ENCODE results near the gene LAMA2. TPM values are rescaled to one million over a fixed set of nuclear protein-coding genes. Genes with fewer than 3 reads are reported as not detected.

Gene LAMA2
- total RNA-seq, 4 donors from 2014 or later = 203 to 339 (median 275) TPM

DNA sequence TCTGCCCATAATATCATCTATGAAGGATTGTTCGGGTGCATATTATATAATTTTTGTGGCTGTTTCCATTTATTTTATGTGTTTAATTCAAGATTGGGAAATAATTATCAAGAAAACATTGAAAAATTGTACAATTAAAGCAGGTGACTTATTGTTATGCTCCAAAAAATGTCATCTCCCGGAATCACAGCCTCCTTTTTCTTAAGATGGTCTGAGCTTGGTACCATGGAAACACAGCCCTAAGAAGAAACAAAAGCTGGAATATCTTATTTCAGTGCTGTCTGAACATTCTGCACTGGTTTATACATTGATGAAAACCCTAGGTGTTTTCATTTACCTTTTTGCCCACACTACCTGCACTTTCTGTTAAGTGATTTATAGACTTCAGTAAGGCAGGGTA, 459.9 kb downstream of the LAMA2 start:
- DNase-seq (ENCODE audit: low spot score in 2 of 2) = no peak
- TF ChIP-seq, protein P1, sequence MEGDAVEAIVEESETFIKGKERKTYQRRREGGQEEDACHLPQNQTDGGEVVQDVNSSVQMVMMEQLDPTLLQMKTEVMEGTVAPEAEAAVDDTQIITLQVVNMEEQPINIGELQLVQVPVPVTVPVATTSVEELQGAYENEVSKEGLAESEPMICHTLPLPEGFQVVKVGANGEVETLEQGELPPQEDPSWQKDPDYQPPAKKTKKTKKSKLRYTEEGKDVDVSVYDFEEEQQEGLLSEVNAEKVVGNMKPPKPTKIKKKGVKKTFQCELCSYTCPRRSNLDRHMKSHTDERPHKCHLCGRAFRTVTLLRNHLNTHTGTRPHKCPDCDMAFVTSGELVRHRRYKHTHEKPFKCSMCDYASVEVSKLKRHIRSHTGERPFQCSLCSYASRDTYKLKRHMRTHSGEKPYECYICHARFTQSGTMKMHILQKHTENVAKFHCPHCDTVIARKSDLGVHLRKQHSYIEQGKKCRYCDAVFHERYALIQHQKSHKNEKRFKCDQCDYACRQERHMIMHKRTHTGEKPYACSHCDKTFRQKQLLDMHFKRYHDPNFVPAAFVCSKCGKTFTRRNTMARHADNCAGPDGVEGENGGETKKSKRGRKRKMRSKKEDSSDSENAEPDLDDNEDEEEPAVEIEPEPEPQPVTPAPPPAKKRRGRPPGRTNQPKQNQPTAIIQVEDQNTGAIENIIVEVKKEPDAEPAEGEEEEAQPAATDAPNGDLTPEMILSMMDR (IDR thresholded peaks at IDR 0.05) = no peak
- TF ChIP-seq EP300 (IDR thresholded peaks at IDR 0.05) (no peak), POLR2A (IDR thresholded peaks at IDR 0.05) (no peak)
- Histone ChIP-seq H3K27me3 (no peaks in the 10 kb centered on the region), H3K4me1 (no peaks in the 10 kb centered on the region), H3K27ac (no peak overlapping the region), H3K9me3 (no peaks in the 10 kb centered on the region), H3K36me3 (peaks cover 0 to 44% (median 0%) of the 10 kb centered on the region in 3 donors), H3K4me3 (no peak overlapping the region)
- 96 to 97% methylated on average over 2 of the region's 2 CpGs for WGBS, 2 donors

DNA sequence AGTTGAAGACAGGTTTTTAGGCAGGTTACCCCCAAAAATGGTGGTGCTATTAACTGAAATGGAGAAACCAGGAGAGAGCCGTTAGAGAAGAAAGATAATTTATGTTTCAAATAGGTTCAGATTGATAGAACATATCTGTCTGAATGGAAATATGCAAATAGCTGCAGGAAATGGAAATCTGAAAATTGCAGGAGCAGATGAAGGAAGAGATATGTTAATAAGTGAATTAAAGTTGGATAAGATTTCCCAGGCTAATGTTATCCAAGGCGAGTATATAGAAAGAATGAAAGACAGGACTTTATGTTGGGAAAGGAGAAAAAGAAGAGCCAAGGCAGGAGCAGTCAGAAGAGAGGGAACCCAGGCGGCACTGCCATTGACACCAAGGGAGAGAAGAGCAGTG, 461.4 kb downstream of the LAMA2 start:
- H3K4me1 ChIP-seq = no peaks in the 10 kb centered on the region
- TF ChIP-seq EP300 (IDR thresholded peaks at IDR 0.05) (no peak), POLR2A (IDR thresholded peaks at IDR 0.05) (no peak)
- TF ChIP-seq, protein P1 (IDR thresholded peaks at IDR 0.05) = no peak
- H3K27ac ChIP-seq = no peak overlapping the region
- DNase-seq (ENCODE audit: low spot score in 2 of 2) = no peak
- peaks cover 0 to 41% (median 0%) of the 10 kb centered on the region in 3 donors for H3K36me3 ChIP-seq
- no peak overlapping the region for H3K4me3 ChIP-seq
- WGBS, 2 donors = 92% methylated on average over 3 of the region's 3 CpGs
- H3K27me3 ChIP-seq = no peaks in the 10 kb centered on the region
- no peaks in the 10 kb centered on the region for H3K9me3 ChIP-seq

DNA sequence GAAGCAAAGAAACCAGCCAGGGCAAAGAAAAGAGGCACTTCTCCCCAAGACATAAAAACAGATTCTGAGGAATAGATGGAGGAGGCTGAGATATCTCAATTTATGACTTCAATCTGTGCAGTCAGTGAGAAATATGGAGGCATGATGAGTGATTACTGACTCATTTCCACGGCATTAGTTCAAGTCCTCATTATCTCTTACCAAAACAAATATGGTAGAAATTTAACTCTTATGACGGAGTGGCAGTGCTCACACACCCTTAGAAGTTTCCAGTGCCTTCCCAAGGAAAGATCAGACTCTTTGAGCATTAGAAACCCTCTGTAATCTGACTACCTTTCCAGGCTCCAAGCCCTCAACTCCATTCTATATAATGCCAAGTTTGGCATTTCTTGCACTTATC, 463.0 kb downstream of the LAMA2 start:
- no peak overlapping the region for H3K27ac ChIP-seq
- no peak overlapping the region for H3K4me3 ChIP-seq
- 55 to 85% methylated on average over 2 of the region's 2 CpGs for WGBS, 2 donors
- no peaks in the 10 kb centered on the region for H3K4me1 ChIP-seq
- TF ChIP-seq EP300 (IDR thresholded peaks at IDR 0.05) (no peak), POLR2A (IDR thresholded peaks at IDR 0.05) (no peak)
- TF ChIP-seq, protein P1 (IDR thresholded peaks at IDR 0.05) = no peak
- no peaks in the 10 kb centered on the region for H3K9me3 ChIP-seq
- H3K27me3 ChIP-seq = no peaks in the 10 kb centered on the region
- H3K36me3 ChIP-seq = peaks cover 0 to 47% (median 0%) of the 10 kb centered on the region in 3 donors
- DNase-seq (ENCODE audit: low spot score in 2 of 2) = no peak

DNA sequence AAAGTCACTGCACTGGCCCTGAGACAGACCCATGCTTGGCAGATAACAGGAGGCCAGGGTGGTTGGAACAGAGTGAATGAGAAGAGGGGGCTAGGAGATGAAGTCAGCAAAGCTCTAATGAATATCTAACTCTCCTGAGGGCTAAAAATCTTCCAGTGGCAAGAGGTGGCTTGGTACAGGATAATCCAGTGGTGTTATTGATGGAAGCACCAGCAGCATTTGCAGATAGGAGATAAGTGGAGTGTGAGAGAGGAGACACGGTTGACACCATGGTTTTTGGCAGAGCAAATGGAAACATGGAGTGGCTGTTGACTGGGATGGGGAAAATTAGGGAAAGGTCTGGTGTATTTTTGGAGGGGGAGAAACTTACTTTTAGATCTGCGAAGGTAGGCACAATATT, 464.0 kb downstream of the LAMA2 start:
- Histone ChIP-seq H3K9me3 (no peaks in the 10 kb centered on the region), H3K27ac (no peak overlapping the region), H3K27me3 (no peaks in the 10 kb centered on the region), H3K4me1 (no peaks in the 10 kb centered on the region), H3K36me3 (peaks cover 0 to 57% (median 0%) of the 10 kb centered on the region in 3 donors), H3K4me3 (no peak overlapping the region)
- no peak for DNase-seq (ENCODE audit: low spot score in 2 of 2)
- WGBS, 2 donors = 90 to 92% methylated on average over 2 of the region's 2 CpGs
- TF ChIP-seq, protein P1 (IDR thresholded peaks at IDR 0.05) = no peak
- TF ChIP-seq EP300 (IDR thresholded peaks at IDR 0.05) (no peak), POLR2A (IDR thresholded peaks at IDR 0.05) (no peak)

DNA sequence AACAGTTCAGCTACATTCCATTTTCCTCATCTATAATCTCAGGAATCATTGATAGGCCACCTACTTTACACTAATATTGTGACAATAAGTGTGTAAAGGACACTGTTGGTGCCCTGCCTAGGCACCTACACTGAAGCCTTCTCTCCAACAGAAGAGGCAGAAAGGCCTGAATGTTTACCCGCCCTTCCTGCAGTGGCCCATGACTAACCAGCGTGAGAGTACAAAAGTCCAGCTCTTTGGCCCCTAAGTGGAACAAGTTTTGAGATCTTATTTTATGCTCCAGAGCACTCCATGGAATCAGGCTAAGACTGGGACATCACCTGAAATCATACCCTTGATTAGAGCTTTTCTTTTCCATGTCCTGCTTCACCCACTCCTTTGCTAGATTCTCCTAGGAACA, 467.3 kb downstream of the LAMA2 start:
- Histone ChIP-seq H3K9me3 (no peaks in the 10 kb centered on the region), H3K27ac (no peak overlapping the region), H3K4me3 (no peak overlapping the region), H3K36me3 (peaks cover 0 to 54% (median 0%) of the 10 kb centered on the region in 3 donors), H3K27me3 (no peaks in the 10 kb centered on the region), H3K4me1 (no peaks in the 10 kb centered on the region)
- no peak for TF ChIP-seq EP300 (IDR thresholded peaks at IDR 0.05)
- no peak for TF ChIP-seq POLR2A (IDR thresholded peaks at IDR 0.05)
- TF ChIP-seq, protein P1 (IDR thresholded peaks at IDR 0.05) = no peak
- DNase-seq (ENCODE audit: low spot score in 2 of 2) = no peak
- WGBS, 2 donors = 92 to 95% methylated on average over 2 of the region's 2 CpGs
